Keratinocyte (primary cell): ENCODE data around the gene PCDHGB4.

Experiments
- CTCF ChIP-seq, 3 experiments: IDR thresholded peaks in 1 of 3; conservative IDR thresholded peaks in 1 of 3; optimal IDR thresholded peaks in 1 of 3; 2 replicates in 2 of 3; 3 replicates in 1 of 3; pipeline versions ENCODE3 to v1.5.1; 2011; ENCODE audit warnings: low read length in 3 of 3, mild to moderate bottlenecking in 3 of 3, moderate library complexity in 2 of 3, control low read depth in 1 of 3, inconsistent platforms in 1 of 3; ENCODE audit not compliant: insufficient read depth in 2 of 3; ENCODE audit errors: extremely low read depth in 1 of 3
- EZH2 ChIP-seq: IDR thresholded peaks from one replicate; pipeline ENCODE4 v1.6.1; 2012; ENCODE audit warnings: inconsistent platforms, mild to moderate bottlenecking, low read length, moderate library complexity

- no peak for TF ChIP-seq CTCF (optimal IDR thresholded peaks at IDR 0.05 in 1 of 3, IDR thresholded peaks at IDR 0.05 in 1 of 3, conservative IDR thresholded peaks at IDR 0.05 in 1 of 3; ENCODE audit: extremely low read depth in 1 of 3, insufficient read depth in 2 of 3, low read length in 3 of 3)
- no peak for TF ChIP-seq EZH2
Measured at GRCh38 chr5:141437221-141437620, 49.7 kb downstream of the PCDHGB4 start.
